ENCODE measurements around the gene PTBP1.

PTBP1 gene

GRCh38 chr19:798415-799075, 1.3 kb downstream of the PTBP1 start:
- DNase-seq = no peak

GRCh38 chr19:799076-799881, 2.0 kb downstream of the PTBP1 start:
- DNase-seq = peak in 1 of 2 experiments; percentile 53

GRCh38 chr19:800360-801029, 3.2 kb downstream of the PTBP1 start:
- no peak for DNase-seq

GRCh38 chr19:801030-801860, 4.0 kb downstream of the PTBP1 start:
- no peak for DNase-seq

- no peak for DNase-seq
Observed at GRCh38 chr19:801861-802497, 4.7 kb downstream of the PTBP1 start.

GRCh38 chr19:802498-803098, 5.3 kb downstream of the PTBP1 start:
- DNase-seq = no peak

- DNase-seq = no peak
Observed at GRCh38 chr19:803099-803561, 5.9 kb downstream of the PTBP1 start.

GRCh38 chr19:803686-804418, 6.6 kb downstream of the PTBP1 start:
- DNase-seq = no peak

GRCh38 chr19:804419-805165, 7.3 kb downstream of the PTBP1 start:
- DNase-seq = no peak

- no peak for DNase-seq
Observed at GRCh38 chr19:805166-805551, 7.9 kb downstream of the PTBP1 start.

GRCh38 chr19:805600-806550, 8.6 kb downstream of the PTBP1 start:
- no peak for DNase-seq

- DNase-seq = no peak
Observed at GRCh38 chr19:806815-807421, 9.7 kb downstream of the PTBP1 start.

- DNase-seq = no peak
Observed at GRCh38 chr19:807627-808422, 10.6 kb downstream of the PTBP1 start.

- no peak for DNase-seq
Observed at GRCh38 chr19:808423-808775, 11.1 kb downstream of the PTBP1 start.

GRCh38 chr19:810077-810855, 13.0 kb downstream of the PTBP1 start:
- no peak for DNase-seq

- DNase-seq = no peak
Observed at GRCh38 chr19:810883-811489, 13.7 kb downstream of the PTBP1 start.
